GM10248 (cell line): ENCODE measurements around the gene VAV2.

Experiments
- CTCF ChIA-PET: fragments of 300-600 bp; sonication (Branson Sonifier 250); formaldehyde crosslinking; extraction: SDS; loops from one replicate; lab custom pipeline; 2021; ENCODE audit warnings: antibody characterized with exemption; lab: Yijun Ruan, JAX
- POLR2A ChIA-PET: fragments of 350-650 bp; sonication (Branson Sonifier 250); formaldehyde crosslinking; extraction: SDS; loops from one replicate; lab custom pipeline; 2020; ENCODE audit warnings: antibody characterized with exemption; lab: Yijun Ruan, JAX
- DNase-seq: peaks from one replicate; pipeline ENCODE4 v3.0.0; 2012; ENCODE audit errors: extremely low spot score
- TF ChIP-seq, protein P1 (sequence below): IDR thresholded peaks from 2 replicates; pipeline ENCODE4 v1.5.1; 2012; ENCODE audit warnings: mild to moderate bottlenecking, low read depth; ENCODE audit errors: extremely low read depth, missing control alignments, control extremely low read depth

Gene VAV2

DNA sequence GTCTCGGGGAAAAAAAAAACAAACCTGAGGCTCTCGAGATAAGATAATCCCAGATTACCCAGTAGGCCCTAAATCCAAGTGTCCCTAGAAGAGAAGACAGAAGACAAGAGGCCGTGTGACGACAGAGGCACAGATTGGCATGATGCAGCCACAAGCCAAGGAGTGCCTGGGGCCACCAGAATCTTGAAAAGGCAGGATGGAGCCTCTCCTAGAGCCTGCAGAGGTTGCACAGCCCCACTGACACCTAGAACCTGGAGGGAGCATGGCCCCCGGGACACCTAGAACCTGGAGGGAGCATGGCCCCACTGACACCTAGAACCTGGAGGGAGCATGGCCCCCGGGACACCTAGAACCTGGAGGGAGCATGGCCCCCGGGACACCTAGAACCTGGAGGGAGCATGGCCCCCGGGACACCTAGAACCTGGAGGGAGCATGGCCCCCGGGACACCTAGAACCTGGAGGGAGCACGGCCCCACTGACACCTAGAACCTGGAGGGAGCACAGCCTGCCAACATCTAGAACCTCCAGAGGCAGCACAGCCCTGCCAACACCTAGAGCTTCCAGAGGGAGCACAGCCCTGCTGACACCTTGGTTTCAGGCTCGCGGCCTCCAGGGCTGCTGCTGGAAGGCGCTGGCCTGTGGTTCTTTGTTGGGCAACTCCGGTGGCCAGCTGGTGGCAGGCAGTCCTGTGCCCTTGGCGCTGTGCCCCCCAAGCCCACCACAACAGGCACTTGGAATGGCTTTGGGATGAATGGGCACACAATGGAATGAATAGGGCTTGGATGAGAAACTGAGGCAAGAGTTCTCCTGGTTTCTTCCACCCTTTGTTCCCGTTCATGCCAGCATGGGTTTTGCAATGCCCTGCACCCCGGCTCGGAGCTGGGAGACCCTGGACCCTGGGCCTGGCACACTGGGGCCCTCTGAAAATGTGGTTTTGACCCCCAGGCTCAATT, 39.2 kb downstream of the VAV2 start:
- DNase-seq, result no peak
- ChIA-PET CTCF (interaction anchor here (1.0 to 1.5 kb wide), 2 partner anchors 13 to 129 kb away, joined by 3 read pairs; no protein-coding TSS in a partner anchor), POLR2A (no interaction called here)
- TF ChIP-seq, protein P1, sequence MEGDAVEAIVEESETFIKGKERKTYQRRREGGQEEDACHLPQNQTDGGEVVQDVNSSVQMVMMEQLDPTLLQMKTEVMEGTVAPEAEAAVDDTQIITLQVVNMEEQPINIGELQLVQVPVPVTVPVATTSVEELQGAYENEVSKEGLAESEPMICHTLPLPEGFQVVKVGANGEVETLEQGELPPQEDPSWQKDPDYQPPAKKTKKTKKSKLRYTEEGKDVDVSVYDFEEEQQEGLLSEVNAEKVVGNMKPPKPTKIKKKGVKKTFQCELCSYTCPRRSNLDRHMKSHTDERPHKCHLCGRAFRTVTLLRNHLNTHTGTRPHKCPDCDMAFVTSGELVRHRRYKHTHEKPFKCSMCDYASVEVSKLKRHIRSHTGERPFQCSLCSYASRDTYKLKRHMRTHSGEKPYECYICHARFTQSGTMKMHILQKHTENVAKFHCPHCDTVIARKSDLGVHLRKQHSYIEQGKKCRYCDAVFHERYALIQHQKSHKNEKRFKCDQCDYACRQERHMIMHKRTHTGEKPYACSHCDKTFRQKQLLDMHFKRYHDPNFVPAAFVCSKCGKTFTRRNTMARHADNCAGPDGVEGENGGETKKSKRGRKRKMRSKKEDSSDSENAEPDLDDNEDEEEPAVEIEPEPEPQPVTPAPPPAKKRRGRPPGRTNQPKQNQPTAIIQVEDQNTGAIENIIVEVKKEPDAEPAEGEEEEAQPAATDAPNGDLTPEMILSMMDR, result no peak

DNA sequence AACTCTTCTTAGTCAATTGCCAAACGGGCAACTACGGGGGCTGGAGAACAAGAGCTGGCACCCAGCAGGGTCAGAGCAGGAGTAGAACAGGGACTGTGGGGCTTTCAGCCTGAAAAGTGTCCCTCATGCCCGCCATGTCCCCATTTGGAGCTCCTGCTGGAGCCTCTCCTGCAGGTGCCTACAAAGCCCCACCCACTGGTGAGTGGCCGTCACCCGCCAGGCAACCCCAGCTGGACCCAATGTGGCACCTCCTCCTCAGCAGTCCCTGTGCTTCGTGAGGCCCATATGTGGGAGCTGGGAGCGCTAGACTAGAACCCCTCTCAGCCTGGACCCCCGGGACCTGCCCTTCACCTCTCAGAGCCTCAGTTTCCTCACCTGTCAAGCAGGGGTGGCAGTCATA, 40.9 kb downstream of the VAV2 start:
- POLR2A ChIA-PET, result no interaction called here

DNA sequence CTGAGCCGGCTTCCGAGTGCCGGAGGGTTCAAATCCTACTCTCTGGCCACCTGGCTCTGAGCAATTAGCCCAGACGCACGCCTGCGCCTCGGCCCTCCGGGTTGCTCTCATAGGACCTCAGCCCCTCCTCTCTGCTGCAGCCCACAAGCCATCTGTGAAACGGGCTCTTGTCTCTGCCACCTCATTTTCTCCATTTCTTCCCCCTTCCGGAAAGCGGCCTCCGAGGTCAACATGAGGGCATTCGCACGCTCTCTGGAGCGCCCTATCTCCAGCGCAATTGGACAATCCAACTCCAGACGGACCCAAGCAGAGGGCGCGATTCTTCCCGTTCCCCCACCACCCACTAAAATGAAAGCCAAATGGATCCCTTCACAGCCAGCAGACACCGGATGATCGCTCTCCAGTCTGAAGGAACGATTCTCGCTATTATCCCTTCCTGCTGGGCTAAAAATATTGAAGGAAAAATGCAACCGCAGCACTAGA, 41.5 kb downstream of the VAV2 start:
- CTCF ChIA-PET, result no interaction called here
- TF ChIP-seq, protein P1, result no peak
- DNase-seq, result no peak
- POLR2A ChIA-PET, result no interaction called here

More for the DNA sequence above, 40.9 kb downstream of the VAV2 start:
- TF ChIP-seq, protein P1, result no peak
- CTCF ChIA-PET, result interaction anchor here (0.8 kb wide), 1 partner anchor 10 kb away, joined by 3 read pairs; no protein-coding TSS in a partner anchor
- no peak for DNase-seq

DNA sequence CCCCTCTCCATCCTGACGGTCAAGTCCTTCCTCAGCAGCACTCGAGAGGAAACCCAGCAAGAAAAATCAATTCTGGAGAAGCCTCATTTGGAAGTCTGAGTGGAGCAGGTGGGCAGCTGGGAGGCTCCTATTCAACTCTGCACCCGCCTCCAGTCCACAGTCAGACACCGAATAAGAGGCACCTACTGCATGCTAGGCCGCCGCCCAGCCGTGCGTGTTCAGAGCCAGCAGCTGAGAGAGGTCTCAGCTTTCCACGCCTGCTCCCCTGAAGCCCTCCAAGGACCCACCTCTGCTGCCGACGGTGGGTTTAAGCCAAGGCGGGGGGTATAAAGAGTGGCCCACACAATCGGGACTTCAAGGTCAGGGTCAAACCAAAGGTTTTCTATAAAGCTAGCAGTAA, 41.9 kb downstream of the VAV2 start:
- CTCF ChIA-PET, result interaction anchor here (4.4 kb wide), 1 partner anchor 44 kb away, joined by 18 read pairs; no protein-coding TSS in a partner anchor
- POLR2A ChIA-PET, result no interaction called here
- DNase-seq, result no peak
- TF ChIP-seq, protein P1, result no peak

DNA sequence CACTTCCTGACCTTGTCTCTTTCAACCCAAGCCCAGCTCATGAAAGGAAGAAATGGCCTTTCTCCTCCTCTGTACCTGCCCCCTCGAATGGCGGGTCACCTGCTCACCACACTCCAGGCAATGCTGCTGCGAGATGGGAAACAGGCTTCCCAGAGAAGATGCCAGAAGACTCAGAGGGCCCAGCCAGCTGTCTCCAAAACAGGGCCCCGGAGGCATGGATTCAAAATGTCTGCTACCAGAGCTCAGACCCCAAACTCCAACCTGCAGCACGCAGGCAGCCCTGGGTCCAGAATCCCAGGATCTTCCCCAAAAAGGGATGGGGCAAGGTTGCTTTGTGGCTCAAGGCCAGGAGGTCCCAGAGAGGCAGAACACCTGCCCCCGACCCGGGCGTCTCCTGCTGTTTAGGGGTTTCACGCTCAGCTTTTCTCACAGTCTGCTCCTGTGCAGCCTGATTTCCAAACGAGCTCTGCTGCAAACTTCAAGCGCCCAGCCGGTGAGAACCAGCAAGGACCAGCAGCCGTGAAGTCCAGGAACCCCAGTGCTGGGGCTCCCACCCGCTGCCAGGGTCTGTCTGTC, 42.5 kb downstream of the VAV2 start:
- TF ChIP-seq, protein P1, result no peak
- ChIA-PET CTCF (interaction anchor here (0.8 to 4.4 kb wide), 2 partner anchors 19 to 45 kb away, joined by 3 to 18 read pairs; no protein-coding TSS in a partner anchor), POLR2A (no interaction called here)
- no peak for DNase-seq
